Neuronal stem cell (in vitro differentiated cells): ENCODE data around the gene FOXRED1.

Experiments used
- DNase-seq: peaks from one replicate; pipeline ENCODE4 v3.0.0-alpha.2; 2013; ENCODE audit warnings: low spot score
- H2AFZ ChIP-seq: one replicate; pipeline ENCODE4 v1.6.1; 2013; ENCODE audit warnings: mild to moderate bottlenecking, low read length, inconsistent platforms
- H2AK5ac ChIP-seq: 2 replicates; pipeline ENCODE4 v1.6.1; 2013; ENCODE audit warnings: low read depth, mild to moderate bottlenecking, inconsistent platforms, low read length, moderate library complexity, mixed read lengths
- H2BK120ac ChIP-seq: 2 replicates; pipeline ENCODE4 v1.6.1; 2013; ENCODE audit warnings: low read depth, mild to moderate bottlenecking, inconsistent platforms, low read length, moderate library complexity, mixed read lengths
- H2BK12ac ChIP-seq: one replicate; pipeline ENCODE4 v1.6.1; 2013; ENCODE audit warnings: low read length, inconsistent platforms
- H2BK15ac ChIP-seq: 2 replicates; pipeline ENCODE4 v1.6.1; 2013; ENCODE audit warnings: mild to moderate bottlenecking, low read length, inconsistent platforms, mixed read lengths
- H2BK5ac ChIP-seq: one replicate; pipeline ENCODE4 v1.6.1; 2013; ENCODE audit warnings: inconsistent platforms, mild to moderate bottlenecking, low read length, moderate library complexity
- H3K14ac ChIP-seq: one replicate; pipeline ENCODE4 v1.6.1; 2013; ENCODE audit warnings: low read length, inconsistent platforms
- H3K18ac ChIP-seq: 2 replicates; pipeline ENCODE4 v1.6.1; 2013; ENCODE audit warnings: low read length, inconsistent platforms
- H3K23ac ChIP-seq: 2 replicates; pipeline ENCODE4 v1.6.1; 2013; ENCODE audit warnings: low read depth, mild to moderate bottlenecking, mixed read lengths, low read length, inconsistent platforms; ENCODE audit not compliant: poor library complexity
- H3K27ac ChIP-seq: replicated peaks from 3 replicates; pipeline ENCODE4 v1.5.1; 2013; ENCODE audit warnings: low read length, inconsistent platforms
- H3K27me3 ChIP-seq, 3 experiments: 2 replicates each; pipeline ENCODE4 v1.6.1; 2013; ENCODE audit warnings: low read length in 3 of 3, mild to moderate bottlenecking in 2 of 3, inconsistent platforms in 1 of 3, low read depth in 1 of 3, mixed read lengths in 1 of 3, moderate library complexity in 1 of 3; ENCODE audit not compliant: control insufficient read depth in 3 of 3, insufficient read depth in 3 of 3
- H3K36me3 ChIP-seq, 2 donors: replicated peaks in 1 of 2; 2 replicates each; pipeline ENCODE4 v1.6.1; 2013; ENCODE audit warnings: low read length in 2 of 2; ENCODE audit not compliant: control insufficient read depth in 2 of 2, insufficient read depth in 2 of 2
- H3K4ac ChIP-seq: 2 replicates; pipeline ENCODE4 v1.6.1; 2013; ENCODE audit warnings: inconsistent platforms, mild to moderate bottlenecking, low read length, moderate library complexity
- H3K4me1 ChIP-seq, 2 donors: 1 replicate in 1 of 2; 2 replicates in 1 of 2; pipeline ENCODE4 v1.6.1; 2013; ENCODE audit warnings: low read length in 2 of 2, low read depth in 1 of 2; ENCODE audit not compliant: control insufficient read depth in 2 of 2, insufficient read depth in 1 of 2
- H3K4me2 ChIP-seq: one replicate; pipeline ENCODE4 v1.6.1; 2013; ENCODE audit warnings: mild to moderate bottlenecking, low read length, inconsistent platforms; ENCODE audit not compliant: insufficient read depth, poor library complexity, severe bottlenecking
- H3K4me3 ChIP-seq, 2 donors: 2 replicates each; pipeline ENCODE4 v1.5.1; 2013; ENCODE audit warnings: low read length in 2 of 2, mild to moderate bottlenecking in 2 of 2, inconsistent platforms in 1 of 2, moderate library complexity in 1 of 2
- H3K79me1 ChIP-seq: one replicate; pipeline ENCODE4 v1.6.1; 2013; ENCODE audit warnings: low read depth, mild to moderate bottlenecking, inconsistent platforms, low read length, moderate library complexity
- H3K9ac ChIP-seq: one replicate; pipeline ENCODE4 v1.6.1; 2013; ENCODE audit warnings: mild to moderate bottlenecking, low read depth, low read length, inconsistent platforms; ENCODE audit not compliant: poor library complexity
- H3K9me3 ChIP-seq, 2 donors: replicated peaks in 1 of 2; 2 replicates each; pipeline versions ENCODE3 to v1.6.1; 2013; ENCODE audit warnings: low read length in 2 of 2, mild to moderate bottlenecking in 2 of 2, inconsistent platforms in 1 of 2, low read depth in 1 of 2, mixed read lengths in 1 of 2, moderate library complexity in 1 of 2; ENCODE audit not compliant: control insufficient read depth in 2 of 2, insufficient read depth in 1 of 2
- H4K8ac ChIP-seq: one replicate; pipeline ENCODE4 v1.6.1; 2013; ENCODE audit warnings: low read depth, mild to moderate bottlenecking, inconsistent platforms, low read length, moderate library complexity
- H4K91ac ChIP-seq: one replicate; pipeline ENCODE4 v1.6.1; 2013; ENCODE audit warnings: low read length, low read depth, mild to moderate bottlenecking, inconsistent platforms; ENCODE audit not compliant: poor library complexity
- WGBS, 2 donors: extraction: QIAGEN DNeasy Blood & Tissue Kit; methylation state at CpG; one replicate each; pipeline ENCODE4 v1.1.7; 2013; ENCODE audit warnings: missing lambda C conversion rate in 2 of 2, mixed read lengths in 1 of 2; ENCODE audit not compliant: insufficient read length in 2 of 2, insufficient replicate concordance in 1 of 2; ENCODE audit errors: extremely low coverage in 2 of 2; 5-methylcytosine and 5-hydroxymethylcytosine counted together

Gene FOXRED1

DNA sequence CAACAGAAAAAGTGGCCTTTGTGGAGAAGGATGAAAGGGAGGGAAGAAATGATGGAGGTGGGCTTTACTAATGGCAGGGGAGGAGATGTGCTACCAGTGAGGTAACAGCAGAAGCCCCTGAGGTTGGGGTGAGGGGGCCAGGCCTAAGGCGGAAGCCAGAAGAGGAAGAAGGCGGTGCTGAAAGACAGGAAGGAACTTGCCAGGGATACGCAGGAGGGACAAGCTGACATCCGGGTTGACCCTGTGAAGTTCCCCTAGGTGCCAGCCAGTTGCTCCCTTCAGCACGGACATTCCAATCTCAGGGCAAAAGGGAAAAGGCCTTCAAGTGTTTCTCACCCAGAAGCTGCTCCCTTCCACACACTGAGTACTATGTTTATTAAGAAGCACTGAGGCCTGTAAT lies 11.6 kb downstream of the FOXRED1 start:
- H3K23ac ChIP-seq: no peak overlapping the region
- H3K79me1 ChIP-seq: no peaks in the 10 kb centered on the region
- no peak overlapping the region for H2AFZ ChIP-seq
- H2BK12ac ChIP-seq: no peak overlapping the region
- H3K9ac ChIP-seq: no peak overlapping the region
- no peak for DNase-seq
- peaks cover 0 to 2% (median 0%) of the 10 kb centered on the region in 3 experiments for H3K27me3 ChIP-seq
- no peak overlapping the region for H2BK5ac ChIP-seq
- no peak overlapping the region for H4K91ac ChIP-seq
- H2BK120ac ChIP-seq: no peak overlapping the region
- no peak overlapping the region for H3K4ac ChIP-seq
- no peak overlapping the region for H3K27ac ChIP-seq
- no peak overlapping the region for H3K18ac ChIP-seq
- H2BK15ac ChIP-seq: no peak overlapping the region
- no peak overlapping the region for H4K8ac ChIP-seq
- peaks cover 16 to 36% of the 10 kb centered on the region in 2 donors for H3K36me3 ChIP-seq
- no CpG with 5 or more reads among the region's 5 CpGs for WGBS, 2 donors
- no peak overlapping the region for H3K4me3 ChIP-seq
- H3K4me2 ChIP-seq: no peak overlapping the region
- H3K4me1 ChIP-seq: peaks cover 5 to 7% of the 10 kb centered on the region in 2 donors
- H3K9me3 ChIP-seq: no peaks in the 10 kb centered on the region
- H2AK5ac ChIP-seq: no peak overlapping the region
- no peak overlapping the region for H3K14ac ChIP-seq

DNA sequence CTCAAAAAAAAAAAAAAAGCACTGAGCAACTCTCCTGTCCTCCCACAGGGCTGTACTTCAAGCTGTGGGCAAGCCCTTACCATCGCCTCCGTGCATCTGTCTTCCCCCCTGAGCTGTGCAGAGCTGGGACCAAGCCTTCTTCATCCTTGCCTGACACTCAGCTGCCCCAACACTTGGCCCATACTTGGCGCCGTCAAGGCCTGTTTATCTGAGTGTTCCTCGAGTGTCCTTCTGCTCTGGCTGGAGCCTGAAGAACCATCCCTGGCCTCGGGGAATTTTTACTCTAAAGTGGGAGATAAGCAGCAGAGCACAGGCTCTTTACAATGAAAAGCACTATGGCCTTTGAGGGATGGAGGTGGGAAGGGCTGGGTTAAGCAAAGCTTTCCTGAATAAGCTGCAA lies 12.3 kb downstream of the FOXRED1 start:
- H3K27ac ChIP-seq: no peak overlapping the region

DNA sequence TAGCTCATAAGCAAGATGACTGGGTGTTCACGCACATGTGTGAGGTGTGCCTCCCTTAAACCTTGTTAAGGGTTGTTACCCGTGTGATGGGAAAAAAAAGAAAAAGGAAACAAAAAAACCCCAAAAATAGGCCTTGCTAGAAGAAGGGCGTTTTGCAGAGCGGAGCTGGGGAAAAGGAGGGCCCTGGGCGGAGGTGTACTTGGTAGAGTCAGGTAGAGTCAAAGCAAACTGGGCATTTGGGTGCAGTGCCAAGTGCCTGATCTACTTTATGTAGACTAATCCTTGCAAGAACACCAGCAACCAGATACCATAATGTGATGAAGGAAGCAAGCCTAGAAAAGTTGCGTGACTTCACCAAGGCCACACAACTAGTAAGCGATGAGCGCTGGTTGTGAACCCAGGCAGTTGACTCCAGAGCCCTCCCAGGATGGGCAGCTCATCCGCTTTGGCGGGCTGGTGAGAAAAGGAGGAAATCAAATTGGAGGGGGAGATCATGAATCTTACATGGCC lies 12.8 kb downstream of the FOXRED1 start:
- Histone ChIP-seq H2BK5ac (no peak overlapping the region), H2BK15ac (no peak overlapping the region), H3K9me3 (no peaks in the 10 kb centered on the region), H3K9ac (no peak overlapping the region), H3K23ac (no peak overlapping the region), H3K27me3 (peaks cover 0 to 2% (median 0%) of the 10 kb centered on the region in 3 experiments), H2AFZ (peak overlapping the region; percentile 98), H3K27ac (no peak overlapping the region), H3K4me2 (no peak overlapping the region), H4K8ac (no peak overlapping the region), H2AK5ac (no peak overlapping the region), H3K79me1 (no peaks in the 10 kb centered on the region), H3K4ac (no peak overlapping the region), H3K4me3 (peak overlapping the region in 1 of 2 donors; percentile 81), H3K4me1 (peaks cover 5 to 7% of the 10 kb centered on the region in 2 donors), H3K36me3 (peaks cover 11 to 26% of the 10 kb centered on the region in 2 donors), H3K14ac (no peak overlapping the region), H3K18ac (no peak overlapping the region), H4K91ac (no peak overlapping the region), H2BK120ac (no peak overlapping the region), H2BK12ac (no peak overlapping the region)
- DNase-seq: no peak
- WGBS, 2 donors: no CpG with 5 or more reads among the region's 10 CpGs

More for the DNA sequence above, 12.3 kb downstream of the FOXRED1 start:
- Histone ChIP-seq H2BK12ac (no peak overlapping the region), H2AFZ (no peak overlapping the region), H2BK15ac (no peak overlapping the region), H3K14ac (no peak overlapping the region), H3K4me3 (no peak overlapping the region), H3K23ac (peak overlapping the region; percentile 37), H3K9ac (peak overlapping the region; percentile 24), H3K79me1 (no peaks in the 10 kb centered on the region), H2AK5ac (no peak overlapping the region), H3K4me2 (no peak overlapping the region), H3K18ac (no peak overlapping the region), H4K8ac (no peak overlapping the region), H2BK5ac (no peak overlapping the region), H3K27me3 (peaks cover 0 to 2% (median 0%) of the 10 kb centered on the region in 3 experiments), H3K4me1 (peaks cover 5 to 7% of the 10 kb centered on the region in 2 donors), H4K91ac (no peak overlapping the region), H3K9me3 (no peaks in the 10 kb centered on the region), H3K36me3 (peaks cover 11 to 29% of the 10 kb centered on the region in 2 donors), H2BK120ac (no peak overlapping the region), H3K4ac (no peak overlapping the region)
- no CpG with 5 or more reads among the region's 6 CpGs for WGBS, 2 donors
- DNase-seq: no peak

DNA sequence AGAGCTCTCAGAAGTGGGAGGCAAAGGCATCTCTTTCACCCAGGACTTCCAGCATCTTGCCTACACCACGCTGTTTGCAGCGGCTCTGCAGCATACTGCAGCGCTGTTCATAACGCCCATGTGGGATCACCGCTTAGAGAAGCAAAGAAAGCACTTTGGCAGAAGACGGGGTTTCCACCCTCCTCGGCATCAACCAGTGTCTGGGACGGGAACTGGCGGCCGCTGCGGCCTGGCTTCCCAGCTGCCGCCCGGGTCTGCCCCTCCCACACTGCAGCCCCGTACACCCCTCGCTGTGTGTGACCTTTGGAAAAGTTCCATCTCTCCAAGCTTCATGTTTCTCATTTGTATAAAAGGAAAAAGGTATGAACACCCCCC lies 13.4 kb downstream of the FOXRED1 start:
- H3K9me3 ChIP-seq: no peaks in the 10 kb centered on the region
- H3K4me3 ChIP-seq: peak overlapping the region; percentile 81 to 86
- no peaks in the 10 kb centered on the region for H3K79me1 ChIP-seq
- H4K91ac ChIP-seq: no peak overlapping the region
- peaks cover 5 to 7% of the 10 kb centered on the region in 2 donors for H3K4me1 ChIP-seq
- H3K27me3 ChIP-seq: peaks cover 0 to 2% (median 0%) of the 10 kb centered on the region in 3 experiments
- H2BK15ac ChIP-seq: no peak overlapping the region
- H3K18ac ChIP-seq: peak overlapping the region; percentile 1
- H3K23ac ChIP-seq: no peak overlapping the region
- no peak for DNase-seq
- H2BK120ac ChIP-seq: no peak overlapping the region
- no peak overlapping the region for H4K8ac ChIP-seq
- no peak overlapping the region for H3K9ac ChIP-seq
- H2BK12ac ChIP-seq: no peak overlapping the region
- no CpG with 5 or more reads among the region's 15 CpGs for WGBS, 2 donors
- H2AK5ac ChIP-seq: no peak overlapping the region
- H3K27ac ChIP-seq: no peak overlapping the region
- no peak overlapping the region for H3K14ac ChIP-seq
- H3K4me2 ChIP-seq: peak overlapping the region; percentile 97
- peaks cover 6 to 20% of the 10 kb centered on the region in 2 donors for H3K36me3 ChIP-seq
- H3K4ac ChIP-seq: no peak overlapping the region
- H2BK5ac ChIP-seq: peak overlapping the region; percentile 76
- H2AFZ ChIP-seq: peak overlapping the region; percentile 98
